HG03460 (cell line): ENCODE data around the gene NWD2.
"Not testable (repeated sequence)": the region's sequence is repeated elsewhere in the genome, so short reads cannot be mapped to it uniquely, and the experiment has no call there.

Experiments
- ATAC-seq: cut with Tn5 transposase; IDR thresholded peaks from one replicate; pipeline ENCODE4 v1.9.1; 2021; ENCODE audit not compliant: unreplicated experiment

The NWD2 gene

DNA sequence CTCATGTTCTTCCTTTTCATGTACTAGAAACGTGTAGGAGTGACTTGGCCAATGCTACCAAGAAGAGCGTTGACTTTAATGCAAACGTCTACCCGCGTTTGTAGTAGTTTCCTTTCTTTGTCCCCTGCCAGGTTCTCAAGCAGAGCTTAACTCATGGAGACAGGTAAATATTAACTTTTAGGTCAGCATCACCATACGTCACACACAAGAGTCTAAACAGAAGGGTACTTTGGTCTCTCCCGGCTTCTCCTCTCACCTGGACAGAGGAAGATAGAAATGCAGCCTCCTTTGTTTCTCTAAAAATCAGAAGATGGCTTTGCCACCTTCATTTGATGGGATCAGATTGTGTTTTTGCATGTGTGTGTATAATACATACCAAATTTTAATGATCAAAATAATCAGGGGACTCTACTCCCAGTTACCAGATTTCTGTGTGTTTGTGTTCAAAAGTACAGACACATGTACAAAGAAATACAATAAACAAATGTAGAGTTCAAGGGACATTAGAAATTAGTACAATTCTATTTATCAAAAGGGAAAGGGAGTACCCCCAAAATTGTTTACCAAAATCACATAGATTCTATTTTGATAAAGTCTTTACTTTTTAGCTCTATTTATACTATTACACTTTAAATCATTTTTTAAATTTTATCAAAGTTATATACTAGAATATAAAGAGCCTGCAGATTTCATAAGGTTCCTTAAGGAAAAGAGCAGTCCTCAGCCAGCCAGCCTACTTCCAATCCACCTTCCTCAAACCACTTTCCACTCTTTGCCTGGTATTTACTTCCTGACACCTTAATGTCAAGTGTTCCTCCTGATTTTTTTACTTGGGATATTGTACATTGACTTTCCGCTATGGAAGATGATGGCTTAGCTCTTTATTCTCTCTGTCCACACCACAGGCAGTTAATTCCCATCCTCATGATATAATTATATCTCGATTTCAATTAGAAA, 246.1 kb downstream of the NWD2 start:
- no peak for ATAC-seq

- ATAC-seq, result not testable (repeated sequence)
Observed at GRCh38 chr4:37495353-37495752, 250.8 kb downstream of the NWD2 start.
